Thyroid gland (tissue), 4 donors: ENCODE data around the gene MTHFR.

Experiments used
- CTCF ChIP-seq, 6 experiments: fragments of 200-600 bp in 3 of 6; fragments of 450-650 bp in 3 of 6; sonication (generic) in 3 of 6; IDR thresholded peaks; one replicate each; pipeline ENCODE4 v1.5.1; 2016 to 2019; ENCODE audit warnings: antibody characterized with exemption in 6 of 6, mild to moderate bottlenecking in 2 of 6, inconsistent platforms in 1 of 6, moderate library complexity in 1 of 6
- POLR2A ChIP-seq, 2 donors: fragments of 450-650 bp; IDR thresholded peaks; one replicate each; pipeline ENCODE4 v1.6.1; 2017; ENCODE audit warnings: antibody characterized with exemption in 2 of 2, mild to moderate bottlenecking in 2 of 2, moderate library complexity in 1 of 2

GRCh38 chr1:11766429-11766776, 39.4 kb downstream of the MTHFR start:
- no peak for TF ChIP-seq CTCF (IDR thresholded peaks at IDR 0.05)
- no peak for TF ChIP-seq POLR2A (IDR thresholded peaks at IDR 0.05)
